Cardiac muscle cell (in vitro differentiated cells and primary cell): ENCODE measurements around the gene TMEM135. TPM values are rescaled to one million over a fixed set of nuclear protein-coding genes. Genes with fewer than 3 reads are reported as not detected.
"Not testable (repeated sequence)": the region's sequence is repeated elsewhere in the genome, so short reads cannot be mapped to it uniquely, and the experiment has no call there.

Experiments used
- DNase-seq, 2 donors: peaks; one replicate each; pipeline versions ENCODE4 v3.0.0 to v3.0.0-alpha.2; 2010 to 2017; ENCODE audit warnings: low read depth in 1 of 2, low spot score in 1 of 2
- H3K27ac ChIP-seq: fragments of 200-600 bp; sonication (generic); 2 replicates; pipeline ENCODE4 v1.5.1; 2016
- H3K27me3 ChIP-seq: fragments of 200-600 bp; sonication (generic); 2 replicates; pipeline ENCODE4 v1.6.0; 2016; ENCODE audit warnings: control low read depth
- H3K36me3 ChIP-seq: fragments of 200-600 bp; sonication (generic); 2 replicates; pipeline ENCODE4 v1.5.1; 2016; ENCODE audit warnings: control low read depth
- H3K4me1 ChIP-seq: fragments of 200-600 bp; sonication (generic); 2 replicates; pipeline ENCODE4 v1.8.1; 2017; ENCODE audit warnings: low read depth, mild to moderate bottlenecking, mixed run types
- H3K4me3 ChIP-seq: fragments of 200-600 bp; sonication (generic); 2 replicates; pipeline ENCODE4 v1.5.1; 2016; ENCODE audit warnings: mild to moderate bottlenecking
- H3K9me3 ChIP-seq: fragments of 200-600 bp; sonication (generic); 2 replicates; pipeline ENCODE4 v1.5.1; 2017; ENCODE audit warnings: low read depth, mild to moderate bottlenecking, control low read depth
- polyA plus RNA-seq: library from polyadenylated mRNA; unstranded; fragments of >200 nt; fragmentation: Nextera tagmentation; extraction: Ambion mirVana; gene quantifications from 2 replicates; pipeline ENCODE4 v1.2.1, GENCODE V29; 2016
- total RNA-seq: library from RNA; depleted of rRNA; stranded (reverse); fragments of >200 nt; gene quantifications from 2 replicates; pipeline ENCODE4 v1.2.3, GENCODE V29; 2016
- TF ChIP-seq, protein P1 (sequence below): IDR thresholded peaks from 2 replicates; pipeline ENCODE4 v1.5.1; 2012; ENCODE audit warnings: low read depth, mild to moderate bottlenecking, low read length

Gene TMEM135
- total and polyA plus RNA-seq, 2 experiments from 2014 or later, result 25.2 to 28.8 TPM

DNA sequence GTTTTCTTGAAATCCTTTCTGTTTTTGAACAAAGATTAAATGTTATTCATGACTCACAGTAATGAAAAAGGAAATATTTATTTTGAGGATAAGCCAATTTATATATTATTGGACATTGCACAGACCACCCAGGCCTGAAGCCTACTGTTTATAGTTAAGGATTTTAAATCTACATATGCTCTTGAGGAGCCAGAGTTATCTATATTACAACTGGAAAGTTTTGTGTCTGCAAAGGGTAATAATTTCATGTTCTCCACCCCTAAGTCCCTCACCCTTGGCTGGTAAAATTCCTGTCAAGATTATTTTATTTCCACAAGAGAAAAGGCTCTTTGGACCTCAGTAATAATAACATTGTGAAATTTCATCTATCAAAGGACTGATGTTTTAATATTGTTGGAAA, 228.2 kb downstream of the TMEM135 start:
- Histone ChIP-seq H3K4me3 (no peak overlapping the region), H3K27me3 (no peaks in the 10 kb centered on the region), H3K9me3 (no peaks in the 10 kb centered on the region), H3K27ac (no peak overlapping the region), H3K36me3 (no peaks in the 10 kb centered on the region), H3K4me1 (peaks cover 3% of the 10 kb centered on the region)
- TF ChIP-seq, protein P1, sequence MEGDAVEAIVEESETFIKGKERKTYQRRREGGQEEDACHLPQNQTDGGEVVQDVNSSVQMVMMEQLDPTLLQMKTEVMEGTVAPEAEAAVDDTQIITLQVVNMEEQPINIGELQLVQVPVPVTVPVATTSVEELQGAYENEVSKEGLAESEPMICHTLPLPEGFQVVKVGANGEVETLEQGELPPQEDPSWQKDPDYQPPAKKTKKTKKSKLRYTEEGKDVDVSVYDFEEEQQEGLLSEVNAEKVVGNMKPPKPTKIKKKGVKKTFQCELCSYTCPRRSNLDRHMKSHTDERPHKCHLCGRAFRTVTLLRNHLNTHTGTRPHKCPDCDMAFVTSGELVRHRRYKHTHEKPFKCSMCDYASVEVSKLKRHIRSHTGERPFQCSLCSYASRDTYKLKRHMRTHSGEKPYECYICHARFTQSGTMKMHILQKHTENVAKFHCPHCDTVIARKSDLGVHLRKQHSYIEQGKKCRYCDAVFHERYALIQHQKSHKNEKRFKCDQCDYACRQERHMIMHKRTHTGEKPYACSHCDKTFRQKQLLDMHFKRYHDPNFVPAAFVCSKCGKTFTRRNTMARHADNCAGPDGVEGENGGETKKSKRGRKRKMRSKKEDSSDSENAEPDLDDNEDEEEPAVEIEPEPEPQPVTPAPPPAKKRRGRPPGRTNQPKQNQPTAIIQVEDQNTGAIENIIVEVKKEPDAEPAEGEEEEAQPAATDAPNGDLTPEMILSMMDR, result no peak
- no peak for DNase-seq

DNA sequence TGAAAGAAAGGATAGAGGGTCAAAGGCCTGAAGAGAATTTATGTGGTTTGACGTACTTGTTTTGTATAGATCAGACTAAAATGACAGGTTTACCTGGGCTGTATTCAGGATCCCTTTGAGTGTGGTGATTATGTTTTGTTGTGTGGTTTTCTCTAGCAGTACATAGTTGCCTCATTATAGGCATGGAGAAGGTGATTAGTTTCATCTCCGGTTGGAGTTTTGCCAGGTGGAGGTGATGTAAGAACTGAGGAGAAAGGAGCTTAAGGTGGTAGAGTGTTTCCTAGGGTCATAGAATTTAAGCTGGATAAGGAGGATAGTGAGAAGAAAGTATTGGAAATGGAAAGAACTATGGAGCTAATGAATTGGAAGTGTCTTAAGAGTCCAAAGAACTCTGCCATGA, 229.0 kb downstream of the TMEM135 start:
- Histone ChIP-seq H3K36me3 (no peaks in the 10 kb centered on the region), H3K4me3 (no peak overlapping the region), H3K9me3 (no peaks in the 10 kb centered on the region), H3K4me1 (no peaks in the 10 kb centered on the region), H3K27me3 (no peaks in the 10 kb centered on the region), H3K27ac (no peak overlapping the region)
- DNase-seq, result no peak
- TF ChIP-seq, protein P1, result no peak

DNA sequence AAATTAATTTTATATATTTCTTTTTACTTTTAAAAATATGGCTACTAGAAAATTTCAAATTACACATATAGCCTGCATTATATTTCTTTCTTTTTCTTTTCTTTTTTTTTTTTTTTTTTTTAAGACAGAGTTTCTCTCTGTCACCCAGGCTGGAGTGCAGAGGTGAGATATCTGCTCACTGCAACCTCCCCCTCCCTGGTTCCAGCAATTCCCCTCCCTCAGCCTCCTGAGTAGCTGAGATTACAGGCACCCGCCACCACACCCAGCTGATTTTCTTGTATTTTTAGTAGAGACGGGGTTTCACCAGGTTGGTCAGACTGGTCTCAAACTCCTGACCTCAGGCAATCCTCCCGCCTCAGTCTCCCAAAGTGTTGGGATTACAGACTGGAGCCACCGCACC, 234.2 kb downstream of the TMEM135 start:
- not testable (repeated sequence) for DNase-seq, H3K36me3 ChIP-seq, H3K9me3 ChIP-seq, H3K27ac ChIP-seq, H3K27me3 ChIP-seq, H3K4me1 ChIP-seq, H3K4me3 ChIP-seq

DNA sequence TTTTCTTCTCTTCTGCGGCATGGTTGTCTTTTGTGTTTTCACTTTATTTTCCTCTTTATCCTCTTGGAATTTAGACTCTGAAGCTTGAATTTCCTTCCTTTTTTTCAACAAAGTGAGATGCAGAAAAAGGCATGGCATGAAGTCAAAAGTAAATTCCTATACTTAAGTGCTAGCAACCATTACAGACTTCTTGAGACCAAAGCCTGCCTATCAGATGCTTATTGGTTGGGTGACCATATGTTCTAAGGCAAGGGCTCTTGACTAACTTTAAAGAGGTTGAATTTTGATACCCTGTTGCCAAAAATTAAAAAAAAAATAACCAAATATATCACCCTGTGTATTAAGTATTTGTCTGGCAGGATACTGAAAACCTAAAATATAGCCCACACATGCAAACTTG, 237.4 kb downstream of the TMEM135 start:
- no peak overlapping the region for H3K27ac ChIP-seq
- H3K36me3 ChIP-seq, result no peaks in the 10 kb centered on the region
- DNase-seq, result no peak
- H3K27me3 ChIP-seq, result no peaks in the 10 kb centered on the region
- H3K9me3 ChIP-seq, result no peaks in the 10 kb centered on the region
- H3K4me3 ChIP-seq, result no peak overlapping the region
- no peaks in the 10 kb centered on the region for H3K4me1 ChIP-seq
- TF ChIP-seq, protein P1, result no peak

DNA sequence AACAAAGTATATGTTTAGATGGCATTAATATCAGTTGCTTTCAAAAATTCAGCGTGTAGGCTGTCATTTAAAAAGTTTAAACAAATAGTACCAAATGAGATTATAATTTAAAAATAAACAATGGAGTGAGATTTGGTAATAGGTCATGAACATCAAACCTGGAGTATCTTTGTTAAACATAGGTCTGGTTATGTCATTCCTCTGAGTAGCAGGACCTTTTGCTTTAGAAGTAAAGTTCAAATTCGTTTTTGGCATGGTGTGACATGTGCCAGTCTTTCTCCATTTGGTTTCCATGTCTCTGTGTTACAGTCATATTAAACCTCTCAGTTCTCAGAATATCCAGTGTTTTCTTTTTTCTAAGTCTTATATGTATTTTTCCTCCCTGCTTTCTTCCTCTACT, 242.4 kb downstream of the TMEM135 start:
- DNase-seq, result no peak
- no peaks in the 10 kb centered on the region for H3K4me1 ChIP-seq
- TF ChIP-seq, protein P1, result no peak
- no peak overlapping the region for H3K4me3 ChIP-seq
- no peak overlapping the region for H3K27ac ChIP-seq
- no peaks in the 10 kb centered on the region for H3K9me3 ChIP-seq
- H3K36me3 ChIP-seq, result no peaks in the 10 kb centered on the region
- no peaks in the 10 kb centered on the region for H3K27me3 ChIP-seq

DNA sequence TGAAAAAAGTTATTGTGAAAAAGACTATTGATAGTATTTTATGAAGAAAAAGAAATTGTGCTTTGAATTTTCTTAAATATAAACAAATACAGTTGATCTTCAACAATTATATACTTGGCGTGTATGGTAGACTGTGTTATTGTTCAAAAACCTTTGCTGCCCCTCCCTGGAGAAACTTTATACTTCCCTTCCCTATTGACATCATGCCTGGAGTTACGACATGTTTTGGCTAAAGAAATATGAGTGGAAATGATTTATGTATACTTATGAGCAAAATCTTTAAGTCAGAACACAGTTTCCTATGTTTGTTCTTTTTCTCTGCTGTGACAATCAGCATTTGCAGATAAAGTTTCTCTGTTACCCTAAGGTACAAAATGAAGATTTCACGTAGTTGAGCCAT, 243.8 kb downstream of the TMEM135 start:
- H3K27ac ChIP-seq, result peak overlapping the region; percentile 4
- TF ChIP-seq, protein P1, result peak; percentile 48
- DNase-seq, result peak in 1 of 2 donors; percentile 88

More for the DNA sequence above, 243.8 kb downstream of the TMEM135 start:
- Histone ChIP-seq H3K4me1 (no peaks in the 10 kb centered on the region), H3K4me3 (no peak overlapping the region), H3K9me3 (no peaks in the 10 kb centered on the region), H3K27me3 (no peaks in the 10 kb centered on the region), H3K36me3 (no peaks in the 10 kb centered on the region)
